CD4-positive, alpha-beta T cell treated with Interleukin-6 for 4 hours (primary cell): ENCODE data around the gene MKLN1.
"Not testable (repeated sequence)": the region's sequence is repeated elsewhere in the genome, so short reads cannot be mapped to it uniquely, and the experiment has no call there.

Experiments
- DNase-seq: peaks from one replicate; pipeline ENCODE4 v3.0.0-alpha.2; 2020; ENCODE audit warnings: mixed read lengths

Gene MKLN1

GRCh38 chr7:131320603-131321002, 7.1 kb upstream of the MKLN1 start:
- no peak for DNase-seq

- DNase-seq: no peak
Observed at GRCh38 chr7:131321656-131322055, 6.0 kb upstream of the MKLN1 start.

GRCh38 chr7:131322061-131322460, 5.6 kb upstream of the MKLN1 start:
- DNase-seq: no peak

- no peak for DNase-seq
Observed at GRCh38 chr7:131322861-131323260, 4.8 kb upstream of the MKLN1 start.

- DNase-seq: peak; percentile 35
Observed at GRCh38 chr7:131325179-131325840, 2.4 kb upstream of the MKLN1 start.

- no peak for DNase-seq
Observed at GRCh38 chr7:131326576-131326975, 1.1 kb upstream of the MKLN1 start.

- DNase-seq: no peak
Observed at GRCh38 chr7:131327049-131327625, 539 bp upstream of the MKLN1 start.

- no peak for DNase-seq
Observed at GRCh38 chr7:131328377-131329175, 900 bp downstream of the MKLN1 start.

- no peak for DNase-seq
Observed at GRCh38 chr7:131329176-131329570, 1.5 kb downstream of the MKLN1 start.

GRCh38 chr7:131330299-131330698, 2.6 kb downstream of the MKLN1 start:
- no peak for DNase-seq

GRCh38 chr7:131331806-131332205, 4.1 kb downstream of the MKLN1 start:
- no peak for DNase-seq

GRCh38 chr7:131332729-131333128, 5.1 kb downstream of the MKLN1 start:
- DNase-seq: not testable (repeated sequence)

- DNase-seq: no peak
Observed at GRCh38 chr7:131335639-131336381, 8.1 kb downstream of the MKLN1 start.

GRCh38 chr7:131336956-131337355, 9.3 kb downstream of the MKLN1 start:
- no peak for DNase-seq

GRCh38 chr7:131338173-131338572, 10.5 kb downstream of the MKLN1 start:
- DNase-seq: no peak

- no peak for DNase-seq
Observed at GRCh38 chr7:131338691-131339390, 11.2 kb downstream of the MKLN1 start.

GRCh38 chr7:131341690-131342089, 14.0 kb downstream of the MKLN1 start:
- DNase-seq: no peak

- no peak for DNase-seq
Observed at GRCh38 chr7:131342864-131343442, 15.3 kb downstream of the MKLN1 start.

GRCh38 chr7:131346885-131347592, 19.4 kb downstream of the MKLN1 start:
- DNase-seq: no peak

GRCh38 chr7:131352032-131352431, 24.4 kb downstream of the MKLN1 start:
- DNase-seq: no peak

- DNase-seq: no peak
Observed at GRCh38 chr7:131354390-131354789, 26.7 kb downstream of the MKLN1 start.
